Right kidney (tissue), 1 donor: ENCODE results near the gene HOXD8.

Source experiments
- DNase-seq: peaks from one replicate; pipeline ENCODE4 v3.0.0-alpha.2; 2016

Gene HOXD8

DNA sequence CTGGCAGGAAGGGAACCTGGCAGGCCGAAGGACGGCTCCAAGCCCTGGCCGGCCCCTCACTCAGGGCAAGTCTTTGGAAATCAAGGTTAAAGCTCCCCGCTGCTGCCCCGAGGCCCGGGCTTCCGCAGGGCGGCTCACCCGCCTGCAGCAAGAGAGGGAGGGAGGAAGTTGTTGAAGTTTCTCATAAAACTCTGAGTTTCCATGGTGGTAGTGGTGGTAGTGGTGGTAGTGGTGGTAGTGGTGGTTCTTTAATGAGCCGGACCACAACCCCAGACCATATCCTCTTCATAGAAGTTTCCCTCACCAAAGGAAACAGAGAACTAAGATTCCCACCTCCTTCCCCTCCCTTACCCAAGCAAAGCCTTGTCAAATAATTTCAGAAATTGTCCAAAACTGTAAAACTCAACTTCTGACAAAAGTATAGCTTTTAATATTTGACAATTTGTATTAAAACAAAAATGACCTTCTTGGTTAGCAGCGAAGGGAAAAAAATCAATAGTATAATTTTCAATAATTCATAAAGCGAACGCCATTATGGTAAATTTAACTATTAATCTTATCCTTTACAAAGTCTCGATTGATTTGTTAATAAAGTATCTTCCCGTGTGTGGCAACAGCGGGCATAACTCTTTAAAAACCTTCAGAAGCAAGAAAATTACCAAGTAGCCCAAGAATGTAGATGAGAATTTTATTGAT lies 14.4 kb upstream of the HOXD8 start:
- DNase-seq, result peak; percentile 87

GRCh38 chr2:176115883-176116813 lies 13.4 kb upstream of the HOXD8 start, which contains the start of gene HOXD10:
TSS of gene HOXD10 (plus strand) at chr2:176116778. CDS start at chr2:176116834, 56 bp downstream.
- DNase-seq, result peak; percentile 95

DNA sequence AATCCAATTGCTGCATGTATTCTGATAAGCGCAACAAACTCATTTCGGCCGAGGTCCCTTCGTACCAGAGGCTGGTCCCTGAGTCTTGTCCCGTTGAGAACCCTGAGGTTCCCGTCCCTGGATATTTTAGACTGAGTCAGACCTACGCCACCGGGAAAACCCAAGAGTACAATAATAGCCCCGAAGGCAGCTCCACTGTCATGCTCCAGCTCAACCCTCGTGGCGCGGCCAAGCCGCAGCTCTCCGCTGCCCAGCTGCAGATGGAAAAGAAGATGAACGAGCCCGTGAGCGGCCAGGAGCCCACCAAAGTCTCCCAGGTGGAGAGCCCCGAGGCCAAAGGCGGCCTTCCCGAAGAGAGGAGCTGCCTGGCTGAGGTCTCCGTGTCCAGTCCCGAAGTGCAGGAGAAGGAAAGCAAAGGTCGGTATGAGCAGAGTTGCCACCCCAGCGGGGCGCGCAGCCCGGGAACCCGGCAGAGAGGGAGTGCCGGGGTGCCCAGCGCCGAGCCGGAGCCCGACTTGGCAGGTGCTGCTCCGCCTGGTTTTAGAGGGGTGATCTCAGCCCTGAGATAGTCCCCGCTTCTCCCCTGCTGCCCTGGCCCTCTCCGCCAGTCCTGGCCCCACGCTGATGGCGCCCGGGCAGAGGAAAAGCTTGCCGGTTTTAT lies 12.2 kb upstream of the HOXD8 start:
- DNase-seq, result no peak

DNA sequence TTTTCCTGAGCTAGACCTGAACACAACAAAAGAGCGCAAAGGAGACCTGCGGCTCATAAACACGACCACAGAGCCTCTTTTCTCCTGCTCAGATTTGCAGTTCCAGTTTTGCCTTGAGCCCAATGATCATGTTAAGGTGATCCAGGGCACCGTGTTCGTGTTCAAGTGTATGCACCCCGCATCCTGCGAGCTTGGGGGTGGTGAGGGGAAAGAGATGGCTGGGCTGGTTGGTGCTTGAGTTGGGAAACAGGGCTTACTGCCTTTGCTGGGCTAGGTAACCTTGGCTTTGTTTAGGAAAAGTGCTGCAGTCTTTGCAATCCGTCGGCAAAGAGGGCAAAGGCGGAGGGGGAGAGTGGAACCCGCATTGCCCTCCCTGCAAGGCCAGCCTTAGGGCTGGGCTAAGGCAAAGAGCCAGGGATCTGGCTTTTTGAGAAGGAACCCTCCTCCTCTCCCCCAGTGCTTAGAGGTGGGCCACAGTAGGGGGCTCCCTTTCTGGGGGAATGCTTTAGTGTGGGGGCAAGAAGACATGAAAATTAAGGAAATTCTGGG lies 11.6 kb upstream of the HOXD8 start:
- no peak for DNase-seq

DNA sequence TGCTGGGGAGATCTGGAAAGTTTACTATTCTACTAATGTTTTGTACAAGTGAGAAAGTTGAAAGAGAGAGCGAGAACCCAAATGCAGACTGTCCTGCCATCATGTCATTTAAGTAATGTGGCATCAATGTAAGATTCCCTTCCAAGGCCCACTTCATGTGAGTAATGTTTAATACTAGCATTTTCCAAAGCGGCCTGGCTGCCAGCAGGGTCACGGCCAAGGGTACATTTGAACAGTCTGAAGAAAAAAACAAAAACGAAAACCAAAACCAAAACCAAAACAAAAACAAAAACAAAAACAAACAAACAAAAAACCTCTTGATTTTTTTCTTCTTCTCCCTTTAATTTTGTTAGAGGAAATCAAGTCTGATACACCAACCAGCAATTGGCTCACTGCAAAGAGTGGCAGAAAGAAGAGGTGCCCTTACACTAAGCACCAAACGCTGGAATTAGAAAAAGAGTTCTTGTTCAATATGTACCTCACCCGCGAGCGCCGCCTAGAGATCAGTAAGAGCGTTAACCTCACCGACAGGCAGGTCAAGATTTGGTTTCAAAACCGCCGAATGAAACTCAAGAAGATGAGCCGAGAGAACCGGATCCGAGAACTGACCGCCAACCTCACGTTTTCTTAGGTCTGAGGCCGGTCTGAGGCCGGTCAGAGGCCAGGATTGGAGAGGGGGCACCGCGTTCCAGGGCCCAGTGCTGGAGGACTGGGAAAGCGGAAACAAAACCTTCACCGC lies 10.7 kb upstream of the HOXD8 start:
- DNase-seq, result no peak

DNA sequence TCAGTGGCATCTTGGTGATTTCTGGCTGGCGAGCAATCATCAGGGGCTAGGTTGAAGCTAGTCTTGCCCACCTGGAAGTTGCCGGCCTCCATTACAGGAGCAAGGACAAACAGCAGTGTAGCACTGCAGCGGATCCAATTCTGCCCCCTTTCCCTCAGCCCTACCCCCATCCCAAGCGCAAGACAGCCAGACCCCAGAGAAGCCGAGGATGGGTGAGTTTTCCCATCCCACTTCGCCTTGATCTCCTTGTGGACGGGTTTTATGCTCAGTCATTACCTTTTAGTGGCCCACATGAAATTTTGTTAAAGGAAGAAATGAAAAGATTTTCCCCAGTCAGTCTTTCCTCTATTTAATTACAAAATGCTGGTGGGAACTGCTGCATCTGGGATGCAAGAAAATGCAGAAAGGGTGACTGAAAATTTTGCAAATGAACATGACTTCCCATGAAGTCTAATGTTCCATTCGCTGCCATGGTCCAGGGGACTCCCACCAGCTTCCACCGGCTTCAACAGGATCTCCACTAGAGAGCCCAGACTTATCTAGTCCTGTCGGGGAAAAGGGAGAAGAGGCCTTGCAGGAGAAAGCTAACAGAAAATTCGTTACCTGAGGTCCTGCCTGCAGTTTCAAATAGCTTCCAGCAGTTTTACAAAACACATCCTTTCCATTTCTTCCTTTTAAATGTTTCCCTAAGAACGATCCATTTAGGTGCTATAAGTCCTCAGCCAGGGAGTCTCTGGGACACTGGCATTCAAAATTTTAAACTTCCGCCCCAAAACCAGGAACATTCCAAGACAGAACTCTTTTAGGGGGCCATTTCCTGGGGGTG lies 8.9 kb upstream of the HOXD8 start:
- DNase-seq, result no peak

DNA sequence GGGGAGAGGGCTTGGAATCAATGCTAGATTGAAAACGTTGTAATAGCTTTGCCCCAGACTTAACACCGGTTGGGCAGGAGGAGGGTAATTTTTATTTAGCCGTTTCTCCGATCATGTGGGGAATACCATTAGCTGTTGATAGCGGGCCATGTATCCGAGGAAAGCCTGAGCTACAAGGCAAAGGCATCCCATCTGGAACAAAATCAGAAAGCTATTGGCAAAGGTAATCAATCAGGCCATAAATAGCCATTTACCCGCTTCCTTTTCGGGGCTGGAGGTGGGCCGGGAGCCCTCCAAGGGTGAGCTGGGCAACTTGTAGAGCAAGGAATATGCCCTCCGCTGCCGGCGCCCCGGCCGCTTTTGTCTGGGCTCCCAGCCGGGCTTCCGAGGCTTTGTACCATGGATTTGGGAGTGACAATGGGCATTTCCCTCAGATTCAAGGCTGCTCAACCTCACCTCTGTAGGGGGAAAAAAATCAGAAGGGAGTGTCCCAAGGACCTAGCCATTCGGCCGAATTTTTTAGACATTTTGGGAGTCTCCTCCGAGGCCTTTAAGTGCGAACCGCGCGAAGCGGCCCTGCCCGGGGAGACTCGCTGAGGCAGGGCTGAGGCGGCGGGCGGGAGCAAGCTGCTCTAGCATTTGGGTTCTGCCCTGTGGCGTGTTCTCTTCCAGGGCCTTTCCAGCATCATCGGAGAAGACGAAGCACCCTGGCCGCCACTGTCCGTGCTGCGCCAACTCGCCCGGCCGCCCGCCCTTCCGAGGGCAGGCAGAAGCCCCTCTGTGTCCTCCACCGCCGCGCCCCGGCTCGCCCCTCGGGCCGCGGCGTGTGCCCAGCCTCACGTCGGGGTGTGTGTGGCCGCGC lies 8.1 kb upstream of the HOXD8 start:
- peak; percentile 93 for DNase-seq

DNA sequence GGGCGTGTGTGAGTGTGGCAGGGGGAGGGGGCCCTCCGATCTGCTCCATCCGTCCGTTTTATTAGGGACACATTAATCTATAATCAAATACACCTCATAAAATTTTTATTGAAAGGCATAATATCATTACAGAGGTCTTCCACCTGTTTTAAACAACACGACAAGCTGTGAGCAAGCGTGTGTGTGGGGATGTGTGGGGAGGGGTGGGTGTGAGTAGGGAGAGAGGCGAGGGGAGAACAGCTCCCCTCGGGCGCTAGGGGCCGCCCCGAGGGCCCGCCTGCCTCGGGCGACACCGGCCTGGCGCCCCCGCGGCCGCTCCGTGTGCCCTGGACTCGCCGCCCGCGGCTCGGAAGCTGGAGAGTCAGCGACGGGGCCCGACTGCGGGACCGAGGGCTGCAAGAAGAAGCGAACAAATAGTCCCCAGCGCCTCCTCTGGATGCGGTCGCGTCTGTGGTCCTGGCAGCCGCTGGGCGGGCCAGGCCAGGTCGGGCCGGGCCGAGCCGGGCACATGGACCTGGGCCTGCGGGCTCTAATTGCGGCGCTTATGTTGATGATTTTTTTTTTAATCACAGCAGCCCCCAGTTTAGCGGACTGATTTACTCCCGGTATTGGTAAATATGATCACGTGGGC lies 7.3 kb upstream of the HOXD8 start:
- DNase-seq, result peak; percentile 97

DNA sequence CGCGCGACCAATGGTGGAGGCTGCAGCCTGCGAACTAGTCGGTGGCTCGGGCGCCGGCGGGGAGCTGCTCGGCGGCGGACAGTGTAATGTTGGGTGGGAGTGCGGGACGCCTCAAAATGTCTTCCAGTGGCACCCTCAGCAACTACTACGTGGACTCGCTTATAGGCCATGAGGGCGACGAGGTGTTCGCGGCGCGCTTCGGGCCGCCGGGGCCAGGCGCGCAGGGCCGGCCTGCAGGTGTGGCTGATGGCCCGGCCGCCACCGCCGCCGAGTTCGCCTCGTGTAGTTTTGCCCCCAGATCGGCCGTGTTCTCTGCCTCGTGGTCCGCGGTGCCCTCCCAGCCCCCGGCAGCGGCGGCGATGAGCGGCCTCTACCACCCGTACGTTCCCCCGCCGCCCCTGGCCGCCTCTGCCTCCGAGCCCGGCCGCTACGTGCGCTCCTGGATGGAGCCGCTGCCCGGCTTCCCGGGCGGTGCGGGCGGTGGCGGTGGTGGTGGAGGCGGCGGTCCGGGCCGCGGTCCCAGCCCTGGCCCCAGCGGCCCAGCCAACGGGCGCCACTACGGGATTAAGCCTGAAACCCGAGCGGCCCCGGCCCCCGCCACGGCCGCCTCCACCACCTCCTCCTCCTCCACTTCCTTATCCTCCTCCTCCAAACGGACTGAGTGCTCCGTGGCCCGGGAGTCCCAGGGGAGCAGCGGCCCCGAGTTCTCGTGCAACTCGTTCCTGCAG lies 6.7 kb upstream of the HOXD8 start, which contains the start of gene HOXD9:
Gene HOXD9, plus strand, starts transcription at position 37 of the 728 bp plus-strand sequence. Its CDS starts 50 bp downstream, at position 87.
- DNase-seq, result peak; percentile 88

DNA sequence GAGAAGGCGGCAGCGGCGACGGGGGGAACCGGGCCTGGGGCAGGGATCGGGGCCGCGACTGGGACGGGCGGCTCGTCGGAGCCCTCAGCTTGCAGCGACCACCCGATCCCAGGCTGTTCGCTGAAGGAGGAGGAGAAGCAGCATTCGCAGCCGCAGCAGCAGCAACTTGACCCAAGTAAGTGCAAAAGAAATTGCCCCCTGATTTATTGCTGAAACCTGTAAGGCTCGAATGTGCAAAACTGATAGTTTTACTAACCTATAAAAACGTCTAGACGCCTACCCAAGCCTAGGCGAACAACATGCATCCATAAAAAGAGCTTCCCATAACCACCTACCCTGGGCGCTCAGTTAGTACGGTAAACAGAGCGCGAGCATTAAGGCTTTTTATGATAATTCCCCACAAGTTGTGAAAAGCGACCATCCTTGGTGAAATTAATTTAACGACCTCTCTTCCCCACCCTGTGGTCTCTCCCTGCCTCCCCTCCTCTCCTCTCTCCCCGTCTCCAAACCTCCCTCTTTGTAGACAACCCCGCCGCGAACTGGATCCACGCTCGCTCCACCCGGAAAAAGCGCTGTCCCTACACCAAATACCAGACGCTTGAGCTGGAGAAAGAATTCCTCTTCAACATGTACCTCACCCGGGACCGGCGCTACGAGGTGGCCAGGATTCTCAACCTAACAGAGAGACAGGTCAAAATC lies 5.9 kb upstream of the HOXD8 start:
- DNase-seq, result no peak

DNA sequence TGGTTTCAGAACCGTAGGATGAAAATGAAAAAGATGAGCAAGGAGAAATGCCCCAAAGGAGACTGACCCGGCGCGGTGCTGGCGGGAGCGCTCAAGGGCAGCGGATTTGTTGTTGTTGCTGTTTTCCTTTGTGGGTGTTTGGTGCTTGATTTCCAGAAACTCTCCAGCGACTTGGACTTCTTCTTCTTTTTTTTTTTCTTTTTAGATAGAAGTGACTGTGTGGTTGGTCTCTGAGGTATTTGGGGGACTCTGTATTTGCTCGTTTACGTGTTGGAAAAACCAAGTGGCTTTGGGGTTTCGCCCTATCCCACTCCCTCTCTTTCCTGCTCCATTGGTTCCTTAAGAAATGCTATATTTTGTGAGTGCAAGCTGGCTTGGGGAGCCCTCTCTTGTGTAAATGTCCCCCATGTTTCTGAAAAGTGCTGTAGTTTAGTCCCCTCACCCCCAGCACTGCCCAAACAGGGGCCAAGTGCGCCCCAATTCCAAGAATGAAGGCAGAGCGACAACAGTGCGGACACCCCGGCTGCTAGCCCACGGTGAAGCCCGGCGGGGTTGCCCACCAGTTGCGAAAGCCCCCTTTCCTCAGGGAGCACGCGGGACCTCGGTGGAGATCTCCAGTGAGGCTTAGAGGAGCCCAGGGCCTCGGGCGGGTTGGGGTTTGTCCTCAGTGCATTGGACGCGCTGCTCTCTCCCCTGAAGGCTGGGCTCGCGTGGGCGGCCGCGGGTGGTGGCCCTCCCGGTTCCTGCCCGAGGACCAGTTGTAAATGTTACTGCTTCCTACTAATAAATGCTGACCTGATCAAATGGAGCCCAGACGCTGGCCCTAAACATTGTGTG lies 5.2 kb upstream of the HOXD8 start:
- peak; percentile 83 for DNase-seq

DNA sequence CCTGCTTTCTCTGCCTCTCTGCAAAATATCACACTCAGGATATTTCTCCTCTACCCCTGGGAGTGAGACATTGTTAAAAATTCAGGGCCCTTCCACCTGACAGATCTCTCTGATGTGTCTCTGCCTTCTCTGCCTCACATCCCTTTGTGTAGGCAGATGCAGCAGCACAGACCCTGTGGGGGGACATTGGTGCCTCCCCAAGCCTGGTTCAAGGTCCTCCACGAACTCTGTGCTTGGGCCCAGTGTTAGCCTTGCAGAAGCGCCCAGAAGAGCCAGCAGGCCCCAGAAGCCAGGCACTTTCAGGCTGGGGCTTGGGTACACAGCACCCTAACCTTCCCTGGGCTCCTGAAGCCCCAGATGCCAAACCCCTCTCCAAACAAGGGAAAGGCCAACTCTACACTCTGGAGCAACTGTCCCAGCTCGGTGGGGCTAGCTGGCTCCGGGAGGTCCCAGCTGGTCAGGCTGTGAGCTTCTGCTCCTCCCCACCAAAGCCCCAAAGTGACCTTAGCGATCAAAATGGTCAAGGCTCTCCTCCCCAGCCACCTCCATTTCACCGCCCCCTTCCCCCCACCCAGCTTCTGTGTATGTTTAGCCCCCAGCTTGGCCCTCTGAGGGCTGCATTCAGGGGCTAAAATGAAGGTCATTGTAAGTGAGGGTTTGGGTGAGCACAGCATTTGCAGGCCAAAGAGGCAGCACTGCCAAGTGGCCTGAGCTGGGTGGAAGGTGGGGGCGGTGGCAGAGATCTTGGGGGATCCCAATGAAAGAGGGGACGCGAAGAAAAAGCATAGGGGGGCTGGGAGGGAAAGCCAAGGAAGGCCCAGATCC lies 4.3 kb upstream of the HOXD8 start:
- peak; percentile 82 for DNase-seq

- peak; percentile 68 for DNase-seq
Measured at GRCh38 chr2:176125772-176126054, 3.8 kb upstream of the HOXD8 start.

GRCh38 chr2:176126929-176127773 lies 2.4 kb upstream of the HOXD8 start:
- no peak for DNase-seq

GRCh38 chr2:176127774-176128072 lies 1.8 kb upstream of the HOXD8 start:
- DNase-seq, result no peak
